HepG2 (cell line): ENCODE results near the gene KDM1B. TPM values are rescaled to one million over a fixed set of nuclear protein-coding genes. Genes with fewer than 3 reads are reported as not detected.

Experiments
- CHD4 ChIP-seq: fragments of 200-600 bp; sonication (generic); IDR thresholded peaks from 2 replicates; pipeline ENCODE4 v1.7.0; 2017; ENCODE audit warnings: mild to moderate bottlenecking, low read length, borderline replicate concordance
- DDIT3 ChIP-seq: sonication (generic); formaldehyde crosslinking; IDR thresholded peaks from 2 replicates; pipeline ENCODE4 v1.4.0; 2020; ENCODE audit warnings: mild to moderate bottlenecking, missing genetic modification reagents
- E2F1 ChIP-seq: sonication (generic); formaldehyde crosslinking; IDR thresholded peaks from 2 replicates; pipeline ENCODE4 v1.5.0; 2020; ENCODE audit warnings: missing genetic modification reagents
- GTF3A ChIP-seq: sonication (generic); formaldehyde crosslinking; conservative IDR thresholded peaks from 2 replicates; pipeline ENCODE4 v1.4.0; 2020; ENCODE audit warnings: mild to moderate bottlenecking, missing genetic modification reagents
- HHEX ChIP-seq: IDR thresholded peaks from 2 replicates; pipeline ENCODE4 v1.6.1; 2016; ENCODE audit warnings: control low read depth
- ISL2 ChIP-seq: sonication (generic); formaldehyde crosslinking; IDR thresholded peaks from 2 replicates; pipeline ENCODE4 v1.5.0; 2020; ENCODE audit warnings: missing genetic modification reagents
- KLF11 ChIP-seq: IDR thresholded peaks from 2 replicates; pipeline ENCODE4 v1.6.1; 2016; ENCODE audit warnings: missing compliant biosample characterization
- NONO ChIP-seq, 2 experiments: fragments of 450-650 bp in 1 of 2; sonication (generic) in 1 of 2; formaldehyde crosslinking in 1 of 2; IDR thresholded peaks in 1 of 2; conservative IDR thresholded peaks in 1 of 2; 2 replicates each; pipeline versions ENCODE4 v1.6.1 to v1.8.0; 2017 to 2022; ENCODE audit warnings: mild to moderate bottlenecking in 1 of 2, missing genetic modification reagents in 1 of 2, moderate library complexity in 1 of 2
- NPAS2 ChIP-seq: sonication (generic); formaldehyde crosslinking; IDR thresholded peaks from 2 replicates; pipeline ENCODE4 v1.8.0; 2022; ENCODE audit warnings: mild to moderate bottlenecking, missing genetic modification reagents, borderline replicate concordance
- NRL ChIP-seq: sonication (generic); formaldehyde crosslinking; IDR thresholded peaks from 2 replicates; pipeline ENCODE4 v1.5.0; 2020; ENCODE audit warnings: missing genetic modification reagents, mild to moderate bottlenecking, moderate library complexity, borderline replicate concordance
- TBL1XR1 ChIP-seq: fragments of 150-350 bp; IDR thresholded peaks from 2 replicates; pipeline ENCODE4 v1.6.1; 2014; ENCODE audit warnings: borderline replicate concordance, low read length; ENCODE audit not compliant: partially characterized antibody
- TCF7L2 ChIP-seq: IDR thresholded peaks from 2 replicates; pipeline ENCODE4 v1.6.1; 2011; ENCODE audit warnings: mild to moderate bottlenecking, low read depth, low read length, moderate library complexity
- TFAP4 ChIP-seq: sonication (generic); IDR thresholded peaks from 2 replicates; pipeline ENCODE4 v1.6.1; 2016; ENCODE audit warnings: low read depth, borderline replicate concordance
- ZFP37 ChIP-seq: sonication (generic); formaldehyde crosslinking; IDR thresholded peaks from 2 replicates; pipeline ENCODE4 v1.4.0; 2020; ENCODE audit warnings: missing genetic modification reagents, borderline replicate concordance
- ZHX1 ChIP-seq: sonication (generic); formaldehyde crosslinking; IDR thresholded peaks from 2 replicates; pipeline ENCODE4 v1.8.1; 2022; ENCODE audit warnings: low read depth, mild to moderate bottlenecking, missing genetic modification reagents
- ZNF230 ChIP-seq: sonication (generic); formaldehyde crosslinking; IDR thresholded peaks from 2 replicates; pipeline ENCODE4 v1.4.0; 2020; ENCODE audit warnings: mild to moderate bottlenecking, missing genetic modification reagents
- ZNF550 ChIP-seq: sonication (generic); formaldehyde crosslinking; IDR thresholded peaks from 2 replicates; pipeline ENCODE4 v1.4.0; 2020; ENCODE audit warnings: mild to moderate bottlenecking, missing genetic modification reagents, borderline replicate concordance
- ZNF557 ChIP-seq: sonication (generic); formaldehyde crosslinking; IDR thresholded peaks from 2 replicates; pipeline ENCODE4 v1.4.0; 2020; ENCODE audit warnings: missing genetic modification reagents
- ZNF570 ChIP-seq: sonication (generic); formaldehyde crosslinking; IDR thresholded peaks from 2 replicates; pipeline ENCODE4 v1.4.0; 2020; ENCODE audit warnings: mild to moderate bottlenecking, missing genetic modification reagents, borderline replicate concordance
- ZNF792 ChIP-seq: IDR thresholded peaks from 2 replicates; pipeline ENCODE4 v1.6.1; 2016
- ZNF850 ChIP-seq: sonication (generic); formaldehyde crosslinking; conservative IDR thresholded peaks from 2 replicates; pipeline ENCODE4 v1.9.0; 2021; ENCODE audit warnings: mild to moderate bottlenecking, missing genetic modification reagents
- polyA plus RNA-seq, 8 experiments: library from polyadenylated mRNA; depleted of rRNA in 3 of 8; stranded (reverse) in 7 of 8; unstranded in 1 of 8; fragments of >200 nt; fragmentation: Illumina TruSeq in 4 of 8; extraction: Trizol in 4 of 8; gene quantifications; 2 replicates each; pipeline versions ENCODE4 v1.2.1 to v1.2.3, GENCODE V29; 2011 to 2016; ENCODE audit warnings: low read depth in 4 of 8, missing spikeins in 1 of 8, mixed read lengths in 1 of 8; ENCODE audit not compliant: insufficient read depth in 1 of 8
- total RNA-seq, 5 experiments: library from RNA; depleted of rRNA; stranded (reverse); fragments of >200 nt; fragmentation: Illumina TruSeq; extraction: Trizol; gene quantifications; 2 replicates each; pipeline ENCODE4 v1.2.3, GENCODE V29; 2016; ENCODE audit warnings: low read depth in 1 of 5

The KDM1B gene
- total and polyA plus RNA-seq, 2 of the 13 experiments (the other 11 are each of a cell fraction or from before 2014, with no cell fraction given): 9.8 to 13.2 TPM

- TF ChIP-seq E2F1 (CRISPR knock-in tag): peak; percentile 39; the same call in 1 of the 2 replicates
- no peak for TF ChIP-seq CHD4
- 0 out of 2 replicates have a peak, but pooled peaks have one; percentile 32 for TF ChIP-seq DDIT3
- TF ChIP-seq GTF3A (CRISPR knock-in tag): peak; percentile 88; the same call in 1 of the 2 replicates
- peak; percentile 94; the same call in 1 of the 2 replicates for TF ChIP-seq ZFP37 (CRISPR knock-in tag)
- TF ChIP-seq ISL2 (CRISPR knock-in tag): peak; percentile 92
- TF ChIP-seq TBL1XR1: peak; percentile 100
- peak; percentile 55; the same call in 1 of the 2 replicates for TF ChIP-seq TFAP4
- TF ChIP-seq NPAS2 (CRISPR knock-in tag): no peak
- TF ChIP-seq ZHX1 (CRISPR knock-in tag): peak; percentile 99
- TF ChIP-seq ZNF570 (CRISPR knock-in tag): peak; percentile 87
- TF ChIP-seq NONO (IDR thresholded peaks at IDR 0.05): no peak
- TF ChIP-seq NONO (CRISPR knock-in tag; conservative IDR thresholded peaks at IDR 0.05): peak; percentile 100
- TF ChIP-seq NRL (CRISPR knock-in tag): peak; percentile 99
- TF ChIP-seq KLF11 (CRISPR knock-in tag): peak; percentile 84; the same call in 1 of the 2 replicates
- TF ChIP-seq TCF7L2: no peak
- TF ChIP-seq HHEX: 0 out of 2 replicates have a peak, but pooled peaks have one; percentile 5
- peak; percentile 99 for TF ChIP-seq ZNF230
- peak; percentile 89 for TF ChIP-seq ZNF792
- TF ChIP-seq ZNF557 (CRISPR knock-in tag): no peak
- TF ChIP-seq ZNF550 (CRISPR knock-in tag): no peak
- TF ChIP-seq ZNF850 (CRISPR knock-in tag): no peak
These were observed 32.8 kb upstream of the KDM1B start, which contains the start of gene NHLRC1 (continued) for GRCh38 chr6:18122128-18123093.
